ENCODE results near the gene PCGF2. TPM values are rescaled to one million over a fixed set of nuclear protein-coding genes. Genes with fewer than 3 reads are reported as not detected.

PCGF2 gene
- total RNA-seq, 1 donor from 2014 or later: 16.7 TPM

DNA sequence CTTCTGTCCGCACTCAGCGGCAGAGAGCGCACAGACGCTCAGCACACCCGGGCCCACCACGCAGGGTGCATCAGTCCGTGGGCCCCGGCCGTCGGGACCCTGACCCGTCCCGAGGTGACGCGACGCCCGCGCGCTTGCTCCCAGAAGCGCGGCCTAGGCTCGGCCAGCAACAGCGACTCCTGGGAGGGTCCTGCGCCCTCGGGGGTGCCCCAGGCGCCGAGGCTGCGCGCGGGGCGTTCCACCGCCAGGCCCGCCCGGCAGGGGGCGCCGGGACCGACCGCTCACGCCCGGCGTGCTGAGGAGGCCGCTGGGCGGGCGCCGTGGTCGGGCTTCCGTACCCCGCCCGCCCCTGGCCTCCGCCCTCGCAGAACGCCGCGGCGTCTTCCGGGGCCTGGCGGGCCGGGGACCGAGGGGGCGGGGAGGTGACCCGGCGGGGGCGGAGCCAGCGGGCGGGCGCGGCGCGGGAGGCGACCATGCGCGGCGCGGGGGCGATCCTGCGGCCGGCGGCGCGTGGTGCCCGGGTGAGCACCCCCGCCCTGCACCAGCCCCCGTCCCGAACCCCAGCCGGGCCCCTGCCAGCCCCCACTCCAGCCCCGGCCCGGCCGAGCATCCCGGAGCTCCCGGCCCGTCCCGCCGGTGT, 18.1 kb downstream of the PCGF2 start, which contains the start of gene CISD3:
CISD3 (plus strand) TSS at position 456 of the 640 bp plus-strand sequence; CDS start at position 474, 18 bp downstream.
- peak within 1 kb of the TSS; percentile 38 for H3K9ac ChIP-seq
- H3K4me1 Mint-ChIP-seq: peaks cover 24% of the 10 kb centered on the region
- H3K79me2 ChIP-seq (ENCODE audit: low read depth): no peaks in the 10 kb centered on the region
- no peaks in the 10 kb centered on the region for H3K9me3 Mint-ChIP-seq
- peak within 1 kb of the TSS; percentile 87 for H3K4me3 Mint-ChIP-seq
- peaks cover 5% of the 10 kb centered on the region for H3K4me1 ChIP-seq
- peak within 1 kb of the TSS; percentile 93 for H3K4me2 ChIP-seq
- DNase-seq (ENCODE audit: low spot score): peak; percentile 96
- H3K27me3 Mint-ChIP-seq (ENCODE audit: insufficient read depth, low read depth): peaks cover 10% of the 10 kb centered on the region
- peak within 1 kb of the TSS; percentile 50 for H2AFZ ChIP-seq (replicated peaks)
- TF ChIP-seq CTCF (IDR thresholded peaks at IDR 0.05) (peak; percentile 62), EZH2phosphoT487 (IDR thresholded peaks at IDR 0.05) (no peak), EZH2 (IDR thresholded peaks at IDR 0.05) (no peak)
- H3K36me3 ChIP-seq: no peaks in the 10 kb centered on the region
- peak within 1 kb of the TSS; percentile 30 for H3K27ac Mint-ChIP-seq
- H3K36me3 Mint-ChIP-seq: peaks cover 13% of the 10 kb centered on the region
- peaks cover 39% of the 10 kb centered on the region for H3F3A ChIP-seq (ENCODE audit: low read depth)
- no peak within 1 kb of the TSS for H3K27ac ChIP-seq
- peak within 1 kb of the TSS; percentile 62 for H3K4me3 ChIP-seq
- peaks cover 13% of the 10 kb centered on the region for H3K27me3 ChIP-seq
- no peaks in the 10 kb centered on the region for H3K9me3 ChIP-seq (ENCODE audit: low read depth)
- H4K20me1 ChIP-seq (ENCODE audit: low read depth): peaks cover 47% of the 10 kb centered on the region

DNA sequence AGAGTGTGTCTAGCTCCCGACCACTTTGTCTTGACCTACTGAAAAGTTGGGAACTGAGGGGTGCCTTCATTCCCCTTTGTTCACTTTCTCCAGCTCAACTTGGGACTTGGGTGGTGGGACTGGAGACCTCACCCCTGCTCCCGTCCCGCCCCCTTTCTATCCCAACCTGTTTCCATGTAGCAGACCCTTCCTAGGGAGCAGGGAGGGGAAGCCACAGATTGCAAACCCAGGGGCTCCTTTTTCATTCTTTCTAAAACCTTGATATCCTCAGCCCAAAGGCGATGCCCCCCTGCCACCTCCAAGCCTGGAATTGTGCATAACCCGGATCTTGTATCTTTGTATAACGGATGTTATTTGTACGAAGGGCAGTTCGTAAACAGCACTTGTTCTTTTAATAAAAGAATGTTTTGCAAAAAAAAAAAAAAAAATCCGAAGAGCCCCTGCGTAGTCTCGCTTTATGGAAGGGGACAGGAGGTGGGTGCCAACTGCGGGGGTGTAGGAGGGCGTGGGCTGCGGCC, 18.7 kb downstream of the PCGF2 start:
- H3K4me2 ChIP-seq: peak overlapping the region; percentile 92
- H3K27me3 ChIP-seq: peaks cover 13% of the 10 kb centered on the region
- H3K4me3 ChIP-seq: peak overlapping the region; percentile 62
- peaks cover 34% of the 10 kb centered on the region for H3F3A ChIP-seq (ENCODE audit: low read depth)
- H3K79me2 ChIP-seq (ENCODE audit: low read depth): no peaks in the 10 kb centered on the region
- H3K9ac ChIP-seq: no peak overlapping the region
- Mint-ChIP-seq H3K27ac (no peak overlapping the region), H3K9me3 (no peaks in the 10 kb centered on the region), H3K4me1 (peaks cover 22% of the 10 kb centered on the region), H3K36me3 (peaks cover 13% of the 10 kb centered on the region), H3K4me3 (peak overlapping the region; percentile 83), H3K27me3 (ENCODE audit: insufficient read depth, low read depth) (peaks cover 9% of the 10 kb centered on the region)
- no peak overlapping the region for H3K27ac ChIP-seq
- H3K9me3 ChIP-seq (ENCODE audit: low read depth): no peaks in the 10 kb centered on the region
- H4K20me1 ChIP-seq (ENCODE audit: low read depth): peaks cover 41% of the 10 kb centered on the region
- no peak for DNase-seq (ENCODE audit: low spot score)
- H2AFZ ChIP-seq (replicated peaks): peak overlapping the region; percentile 50
- peaks cover 5% of the 10 kb centered on the region for H3K4me1 ChIP-seq
- no peaks in the 10 kb centered on the region for H3K36me3 ChIP-seq
- no peak for TF ChIP-seq EZH2phosphoT487 (IDR thresholded peaks at IDR 0.05)
- TF ChIP-seq EZH2 (IDR thresholded peaks at IDR 0.05): no peak
- no peak for TF ChIP-seq CTCF (IDR thresholded peaks at IDR 0.05)

GRCh38 chr17:38728290-38728831, 19.8 kb downstream of the PCGF2 start:
- Histone ChIP-seq H4K20me1 (ENCODE audit: low read depth) (peaks cover 30% of the 10 kb centered on the region), H3K4me1 (peaks cover 5% of the 10 kb centered on the region), H2AFZ (replicated peaks) (no peak overlapping the region), H3F3A (ENCODE audit: low read depth) (peaks cover 33% of the 10 kb centered on the region), H3K4me3 (no peak overlapping the region), H3K4me2 (no peak overlapping the region), H3K79me2 (ENCODE audit: low read depth) (no peaks in the 10 kb centered on the region), H3K36me3 (no peaks in the 10 kb centered on the region), H3K9ac (no peak overlapping the region), H3K27ac (no peak overlapping the region), H3K27me3 (peaks cover 13% of the 10 kb centered on the region), H3K9me3 (ENCODE audit: low read depth) (no peaks in the 10 kb centered on the region)
- H3K27me3 Mint-ChIP-seq (ENCODE audit: insufficient read depth, low read depth): peaks cover 8% of the 10 kb centered on the region
- no peak overlapping the region for H3K27ac Mint-ChIP-seq
- TF ChIP-seq EZH2phosphoT487 (IDR thresholded peaks at IDR 0.05) (no peak), EZH2 (IDR thresholded peaks at IDR 0.05) (no peak), CTCF (IDR thresholded peaks at IDR 0.05) (no peak)
- H3K4me3 Mint-ChIP-seq: peak overlapping the region; percentile 83
- H3K36me3 Mint-ChIP-seq: peaks cover 15% of the 10 kb centered on the region
- DNase-seq (ENCODE audit: low spot score): no peak
- peaks cover 22% of the 10 kb centered on the region for H3K4me1 Mint-ChIP-seq
- H3K9me3 Mint-ChIP-seq: no peaks in the 10 kb centered on the region
